SK-N-SH treated with all-trans-retinoic acid at 6 μM for 48 hours (cell line): ENCODE measurements around the gene ZNF236.

ENCODE experiments used
- ATAC-seq: fragments of 200-7000 bp; cut with Tn5 transposase; 3 replicates; pipeline ENCODE4 v1.9.1; 2020; ENCODE audit warnings: mild to moderate bottlenecking, moderate library complexity
- ARNTL ChIP-seq: fragments of 450-650 bp; formaldehyde crosslinking; IDR thresholded peaks from 2 replicates; pipeline ENCODE4 v1.5.0; 2020; ENCODE audit warnings: low read depth, mild to moderate bottlenecking, moderate library complexity, borderline replicate concordance
- CREB5 ChIP-seq: fragments of 250-450 bp; sonication (Bioruptor Pico); IDR thresholded peaks from 2 replicates; pipeline ENCODE4 v1.5.1; 2020; ENCODE audit warnings: low read depth, mild to moderate bottlenecking, moderate library complexity
- CSDC2 ChIP-seq: fragments of 250-450 bp; sonication (Bioruptor Pico); IDR thresholded peaks from 2 replicates; pipeline ENCODE4 v1.5.0; 2020; ENCODE audit warnings: mild to moderate bottlenecking, moderate library complexity
- CSRNP3 ChIP-seq: fragments of 250-450 bp; sonication (Bioruptor Pico); IDR thresholded peaks from 2 replicates; pipeline ENCODE4 v1.5.1; 2021; ENCODE audit warnings: mild to moderate bottlenecking, moderate library complexity
- ESRRG ChIP-seq: fragments of 250-450 bp; sonication (Bioruptor Pico); IDR thresholded peaks from 2 replicates; pipeline ENCODE4 v1.6.1; 2021; ENCODE audit warnings: mild to moderate bottlenecking
- GLIS3 ChIP-seq: fragments of 250-450 bp; sonication (Bioruptor Pico); IDR thresholded peaks from 2 replicates; pipeline ENCODE4 v1.5.0; 2020; ENCODE audit warnings: mild to moderate bottlenecking, moderate library complexity
- OSR1 ChIP-seq: fragments of 250-450 bp; sonication (Bioruptor Pico); IDR thresholded peaks from 2 replicates; pipeline ENCODE4 v1.8.0; 2022; ENCODE audit warnings: moderate library complexity, mild to moderate bottlenecking, inconsistent platforms
- POU6F1 ChIP-seq: fragments of 250-450 bp; sonication (Bioruptor Pico); IDR thresholded peaks from 2 replicates; pipeline ENCODE4 v1.8.0; 2021; ENCODE audit warnings: low read depth, mild to moderate bottlenecking, moderate library complexity, borderline replicate concordance
- PPARA ChIP-seq: fragments of 250-450 bp; sonication (Bioruptor Pico); IDR thresholded peaks from 2 replicates; pipeline ENCODE4 v1.5.0; 2020; ENCODE audit warnings: mild to moderate bottlenecking, borderline replicate concordance
- RARB ChIP-seq: fragments of 250-450 bp; sonication (Bioruptor Pico); IDR thresholded peaks from 2 replicates; pipeline ENCODE4 v1.8.0; 2021; ENCODE audit warnings: mild to moderate bottlenecking, moderate library complexity
- SNAI2 ChIP-seq: fragments of 250-450 bp; sonication (Bioruptor Pico); IDR thresholded peaks from 2 replicates; pipeline ENCODE4 v1.5.0; 2020; ENCODE audit warnings: mild to moderate bottlenecking, moderate library complexity
- TCF4 ChIP-seq: fragments of 250-450 bp; sonication (Bioruptor Pico); IDR thresholded peaks from 2 replicates; pipeline ENCODE4 v1.8.0; 2021; ENCODE audit warnings: mild to moderate bottlenecking, moderate library complexity, borderline replicate concordance
- TOX ChIP-seq: fragments of 250-450 bp; sonication (Bioruptor Pico); IDR thresholded peaks from 2 replicates; pipeline ENCODE4 v1.8.0; 2021; ENCODE audit warnings: mild to moderate bottlenecking, moderate library complexity, borderline replicate concordance
- TSHZ2 ChIP-seq: fragments of 250-450 bp; sonication (Bioruptor Pico); IDR thresholded peaks from 2 replicates; pipeline ENCODE4 v1.5.0; 2020; ENCODE audit warnings: mild to moderate bottlenecking, moderate library complexity
- ZC3H10 ChIP-seq: fragments of 250-450 bp; sonication (Bioruptor Pico); IDR thresholded peaks from 2 replicates; pipeline ENCODE4 v1.5.1; 2021; ENCODE audit warnings: mild to moderate bottlenecking, moderate library complexity
- ZFP3 ChIP-seq: fragments of 250-450 bp; sonication (Bioruptor Pico); IDR thresholded peaks from 2 replicates; pipeline ENCODE4 v1.5.0; 2020; ENCODE audit warnings: mild to moderate bottlenecking, moderate library complexity
- ZFP30 ChIP-seq: fragments of 450-650 bp; formaldehyde crosslinking; IDR thresholded peaks from 2 replicates; pipeline ENCODE4 v1.5.0; 2022; ENCODE audit warnings: mild to moderate bottlenecking, moderate library complexity
- ZNF565 ChIP-seq: fragments of 450-650 bp; formaldehyde crosslinking; conservative IDR thresholded peaks from 2 replicates; pipeline ENCODE4 v1.5.0; 2020; ENCODE audit warnings: low read depth, mild to moderate bottlenecking, moderate library complexity
- ZNF70 ChIP-seq: fragments of 450-650 bp; formaldehyde crosslinking; IDR thresholded peaks from 2 replicates; pipeline ENCODE4 v1.5.0; 2020; ENCODE audit warnings: mild to moderate bottlenecking, moderate library complexity
- ZNF8 ChIP-seq: fragments of 450-650 bp; formaldehyde crosslinking; IDR thresholded peaks from 2 replicates; pipeline ENCODE4 v1.5.0; 2020; ENCODE audit warnings: mild to moderate bottlenecking, moderate library complexity
- TF ChIP-seq, protein P1 (sequence below): fragments of 250-450 bp; sonication (Bioruptor Pico); IDR thresholded peaks from 2 replicates; pipeline ENCODE4 v1.8.0; 2020; ENCODE audit warnings: mild to moderate bottlenecking, moderate library complexity, borderline replicate concordance

Gene ZNF236

GRCh38 chr18:77015169-77015568 is 192.8 kb downstream of the ZNF236 start (continued):
- no peak for TF ChIP-seq ZC3H10 (CRISPR knock-in tag)
- no peak for TF ChIP-seq CREB5 (CRISPR knock-in tag)
- TF ChIP-seq ARNTL = no peak
- TF ChIP-seq ZFP30 (CRISPR knock-in tag) = no peak

GRCh38 chr18:77015771-77016710 is 193.7 kb downstream of the ZNF236 start:
- no peak for ATAC-seq
- TF ChIP-seq ESRRG = no peak
- no peak for TF ChIP-seq ZFP30 (CRISPR knock-in tag)
- no peak for TF ChIP-seq CSDC2 (CRISPR knock-in tag)
- TF ChIP-seq ZNF70 = no peak
- TF ChIP-seq ZFP3 (CRISPR knock-in tag) = no peak
- no peak for TF ChIP-seq ZNF8 (CRISPR knock-in tag)
- no peak for TF ChIP-seq POU6F1 (CRISPR knock-in tag)
- TF ChIP-seq OSR1 = no peak
- no peak for TF ChIP-seq CREB5 (CRISPR knock-in tag)
- TF ChIP-seq, all 23 proteins: peak for 0

DNA sequence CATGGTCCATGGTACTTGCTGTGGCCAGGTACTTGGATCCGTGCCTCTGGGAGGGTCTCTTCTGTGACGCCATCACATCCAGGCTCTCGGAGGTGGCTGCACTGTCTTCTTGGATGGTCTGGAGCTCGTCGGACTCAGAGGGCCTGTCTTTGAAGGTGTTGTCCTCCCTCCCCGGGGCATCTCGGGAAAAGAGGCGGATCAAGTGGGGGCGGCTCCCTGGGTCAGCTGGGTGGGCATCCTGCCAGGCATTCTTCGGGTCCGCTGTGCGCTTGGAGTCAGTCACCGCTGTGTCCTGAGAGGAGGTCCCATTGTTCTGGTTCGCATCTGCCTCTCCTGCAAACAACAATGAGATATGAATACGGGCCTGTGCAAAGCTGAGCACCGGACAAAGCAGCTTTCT is 194.6 kb downstream of the ZNF236 start:
- no peak for ATAC-seq
- TF ChIP-seq ESRRG = no peak
- TF ChIP-seq TCF4 (CRISPR knock-in tag) = no peak
- no peak for TF ChIP-seq CSRNP3 (CRISPR knock-in tag)
- TF ChIP-seq, protein P1, sequence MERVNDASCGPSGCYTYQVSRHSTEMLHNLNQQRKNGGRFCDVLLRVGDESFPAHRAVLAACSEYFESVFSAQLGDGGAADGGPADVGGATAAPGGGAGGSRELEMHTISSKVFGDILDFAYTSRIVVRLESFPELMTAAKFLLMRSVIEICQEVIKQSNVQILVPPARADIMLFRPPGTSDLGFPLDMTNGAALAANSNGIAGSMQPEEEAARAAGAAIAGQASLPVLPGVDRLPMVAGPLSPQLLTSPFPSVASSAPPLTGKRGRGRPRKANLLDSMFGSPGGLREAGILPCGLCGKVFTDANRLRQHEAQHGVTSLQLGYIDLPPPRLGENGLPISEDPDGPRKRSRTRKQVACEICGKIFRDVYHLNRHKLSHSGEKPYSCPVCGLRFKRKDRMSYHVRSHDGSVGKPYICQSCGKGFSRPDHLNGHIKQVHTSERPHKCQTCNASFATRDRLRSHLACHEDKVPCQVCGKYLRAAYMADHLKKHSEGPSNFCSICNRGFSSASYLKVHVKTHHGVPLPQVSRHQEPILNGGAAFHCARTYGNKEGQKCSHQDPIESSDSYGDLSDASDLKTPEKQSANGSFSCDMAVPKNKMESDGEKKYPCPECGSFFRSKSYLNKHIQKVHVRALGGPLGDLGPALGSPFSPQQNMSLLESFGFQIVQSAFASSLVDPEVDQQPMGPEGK (CRISPR knock-in tag) = no peak
- TF ChIP-seq GLIS3 (CRISPR knock-in tag) = no peak
- TF ChIP-seq ZNF565 = no peak
- TF ChIP-seq ZC3H10 (CRISPR knock-in tag) = no peak
- TF ChIP-seq RARB (CRISPR knock-in tag) = no peak
- TF ChIP-seq CSDC2 (CRISPR knock-in tag) = no peak
- no peak for TF ChIP-seq TOX (CRISPR knock-in tag)
- no peak for TF ChIP-seq ZFP30 (CRISPR knock-in tag)
- TF ChIP-seq POU6F1 (CRISPR knock-in tag) = no peak
- no peak for TF ChIP-seq ZNF8 (CRISPR knock-in tag)
- no peak for TF ChIP-seq SNAI2 (CRISPR knock-in tag)
- no peak for TF ChIP-seq CREB5 (CRISPR knock-in tag)
- no peak for TF ChIP-seq PPARA (CRISPR knock-in tag)
- TF ChIP-seq ZFP3 (CRISPR knock-in tag) = no peak
- TF ChIP-seq OSR1 = no peak
- TF ChIP-seq TSHZ2 (CRISPR knock-in tag) = no peak
